Fibroblast of lung (primary cell): ENCODE data around the gene FOXR1. TPM values are rescaled to one million over a fixed set of nuclear protein-coding genes. Genes with fewer than 3 reads are reported as not detected.
A peak's percentile ranks its signal among the peaks of the same experiment; 100 is the strongest.

ENCODE experiments used
- DNase-seq, 2 donors: peaks; one replicate each; pipeline versions ENCODE4 v3.0.0 to v3.0.0-alpha.2; 2010; ENCODE audit warnings: low read depth in 2 of 2
- H2AFZ ChIP-seq: 2 replicates; pipeline ENCODE4 v1.5.1; 2012; ENCODE audit warnings: low read length, control low read depth, inconsistent platforms
- H3K27ac ChIP-seq: 2 replicates; pipeline ENCODE4 v1.5.1; 2011; ENCODE audit warnings: low read length, control low read depth; ENCODE audit not compliant: insufficient read depth
- H3K27me3 ChIP-seq: 2 replicates; pipeline ENCODE4 v1.5.1; 2011; ENCODE audit warnings: mild to moderate bottlenecking, low read length; ENCODE audit not compliant: control insufficient read depth, insufficient read depth
- H3K36me3 ChIP-seq: 2 replicates; pipeline ENCODE4 v1.5.1; 2011; ENCODE audit warnings: low read length; ENCODE audit not compliant: control insufficient read depth, insufficient read depth
- H3K4me1 ChIP-seq: 2 replicates; pipeline ENCODE4 v1.5.1; 2011; ENCODE audit warnings: low read length; ENCODE audit not compliant: control insufficient read depth, insufficient read depth; ENCODE audit errors: extremely low read depth
- H3K4me2 ChIP-seq: 2 replicates; pipeline ENCODE4 v1.5.1; 2011; ENCODE audit warnings: low read length, control low read depth; ENCODE audit not compliant: insufficient read depth; ENCODE audit errors: extremely low read depth
- H3K4me3 ChIP-seq, 4 experiments: fragments of 200-600 bp in 1 of 4; sonication (generic) in 1 of 4; replicated peaks in 1 of 4; 2 replicates each; pipeline ENCODE4 v1.5.1; 2011 to 2016; ENCODE audit warnings: low read length in 4 of 4, low read depth in 3 of 4, mild to moderate bottlenecking in 3 of 4, control low read depth in 2 of 4, inconsistent platforms in 1 of 4, mixed read lengths in 1 of 4; ENCODE audit not compliant: insufficient read depth in 1 of 4; ENCODE audit errors: control extremely low read depth in 1 of 4
- H3K79me2 ChIP-seq: 2 replicates; pipeline ENCODE4 v1.5.1; 2012; ENCODE audit warnings: mild to moderate bottlenecking, low read length, inconsistent platforms; ENCODE audit not compliant: control insufficient read depth, insufficient read depth
- H3K9ac ChIP-seq: 2 replicates; pipeline ENCODE4 v1.5.1; 2011; ENCODE audit warnings: mild to moderate bottlenecking, low read length, control low read depth; ENCODE audit not compliant: insufficient read depth
- H3K9me3 ChIP-seq: 2 replicates; pipeline ENCODE4 v1.5.1; 2012; ENCODE audit warnings: low read depth, low read length; ENCODE audit not compliant: control insufficient read depth, insufficient read depth
- H4K20me1 ChIP-seq: 2 replicates; pipeline ENCODE4 v1.5.1; 2011; ENCODE audit warnings: low read length; ENCODE audit not compliant: control insufficient read depth, insufficient read depth; ENCODE audit errors: extremely low read depth
- CTCF ChIP-seq, 2 donors: IDR thresholded peaks in 1 of 2; conservative IDR thresholded peaks in 1 of 2; 1 replicate in 1 of 2; 2 replicates in 1 of 2; pipeline ENCODE4 v1.5.1; 2011 to 2012; ENCODE audit warnings: low read length in 2 of 2, control low read depth in 1 of 2, inconsistent platforms in 1 of 2, low read depth in 1 of 2, mild to moderate bottlenecking in 1 of 2
- EZH2 ChIP-seq: IDR thresholded peaks from 2 replicates; pipeline ENCODE4 v1.5.1; 2012; ENCODE audit warnings: low read length, control low read depth, mild to moderate bottlenecking; ENCODE audit errors: missing control alignments
- polyA plus RNA-seq, 2 donors: library from polyadenylated mRNA; depleted of rRNA in 1 of 2; stranded (reverse) in 1 of 2; unstranded in 1 of 2; fragments of >200 nt; gene quantifications; 2 replicates each; pipeline ENCODE4 v1.2.1, GENCODE V29; 2011 to 2012; ENCODE audit warnings: missing spikeins in 1 of 2
- total RNA-seq: library from RNA; depleted of rRNA; stranded (reverse); fragments of >200 nt; gene quantifications from 2 replicates; pipeline ENCODE4 v1.2.1, GENCODE V29; 2014

FOXR1 gene
- total and polyA plus RNA-seq, 2 donors (not counting 1 experiment from before 2014, with no cell fraction given): not detected

GRCh38 chr11:119018074-119018938 lies 46.7 kb downstream of the FOXR1 start, which contains the start of the genes RPS25 and TRAPPC4:
TSS of gene RPS25 (minus strand) at chr11:119018343. CDS start at chr11:119018284, 59 bp downstream.
TSS of gene TRAPPC4 (plus strand) at chr11:119018766. CDS start at chr11:119018796, 30 bp downstream.
- peaks cover 11% of the 10 kb centered on the region for H3K36me3 ChIP-seq
- H3K4me2 ChIP-seq: peak within 1 kb of the TSS; percentile 94
- DNase-seq: peak; percentile 96
- no peaks in the 10 kb centered on the region for H3K27me3 ChIP-seq
- peak within 1 kb of the TSS; percentile 98 for H2AFZ ChIP-seq
- H3K9ac ChIP-seq: peak within 1 kb of the TSS; percentile 84
- H4K20me1 ChIP-seq: no peaks in the 10 kb centered on the region
- no peaks in the 10 kb centered on the region for H3K9me3 ChIP-seq
- TF ChIP-seq CTCF (conservative IDR thresholded peaks at IDR 0.05 in 1 of 2, IDR thresholded peaks at IDR 0.05 in 1 of 2; ENCODE audit: low read depth in 1 of 2, low read length in 2 of 2): no peak
- TF ChIP-seq EZH2: no peak
- peaks cover 63% of the 10 kb centered on the region for H3K79me2 ChIP-seq
- peak within 1 kb of the TSS; percentile 51 to 98 (median 94) for H3K4me3 ChIP-seq
- peaks cover 4% of the 10 kb centered on the region for H3K4me1 ChIP-seq
- peak within 1 kb of the TSS; percentile 84 for H3K27ac ChIP-seq

GRCh38 chr11:119019996-119020395 lies 48.4 kb downstream of the FOXR1 start:
- peak overlapping the region; percentile 94 for H3K4me2 ChIP-seq
- H4K20me1 ChIP-seq: no peaks in the 10 kb centered on the region
- H3K4me3 ChIP-seq: peak overlapping the region; percentile 51 to 98 (median 94)
- no peaks in the 10 kb centered on the region for H3K27me3 ChIP-seq
- H3K9me3 ChIP-seq: no peaks in the 10 kb centered on the region
- H3K9ac ChIP-seq: peak overlapping the region; percentile 26
- no peak for TF ChIP-seq EZH2
- no peak for TF ChIP-seq CTCF (conservative IDR thresholded peaks at IDR 0.05 in 1 of 2, IDR thresholded peaks at IDR 0.05 in 1 of 2; ENCODE audit: low read depth in 1 of 2, low read length in 2 of 2)
- peaks cover 4% of the 10 kb centered on the region for H3K4me1 ChIP-seq
- H3K27ac ChIP-seq: no peak overlapping the region
- H2AFZ ChIP-seq: no peak overlapping the region
- H3K36me3 ChIP-seq: peaks cover 12% of the 10 kb centered on the region
- DNase-seq: no peak
- H3K79me2 ChIP-seq: peaks cover 62% of the 10 kb centered on the region

GRCh38 chr11:119021631-119022030 lies 50.1 kb downstream of the FOXR1 start:
- DNase-seq: no peak
- Histone ChIP-seq H3K27me3 (no peaks in the 10 kb centered on the region), H3K4me2 (no peak overlapping the region), H3K27ac (no peak overlapping the region), H3K36me3 (peaks cover 16% of the 10 kb centered on the region), H3K79me2 (peaks cover 46% of the 10 kb centered on the region), H3K4me3 (no peak overlapping the region), H3K9me3 (no peaks in the 10 kb centered on the region), H3K9ac (no peak overlapping the region), H4K20me1 (no peaks in the 10 kb centered on the region), H3K4me1 (peaks cover 4% of the 10 kb centered on the region), H2AFZ (no peak overlapping the region)
- TF ChIP-seq CTCF (conservative IDR thresholded peaks at IDR 0.05 in 1 of 2, IDR thresholded peaks at IDR 0.05 in 1 of 2; ENCODE audit: low read depth in 1 of 2, low read length in 2 of 2): no peak
- no peak for TF ChIP-seq EZH2
